PC-3 (cell line): ENCODE results near the gene ETS1.

Source experiments
- EZH2phosphoT487 ChIP-seq: fragments of 300-600 bp; sonication (generic); IDR thresholded peaks from 2 replicates; pipeline ENCODE4 v1.6.1; 2018; ENCODE audit warnings: mild to moderate bottlenecking, antibody characterized with exemption, low read length, borderline replicate concordance
- TF ChIP-seq, protein P1 (sequence below): fragments of 300-600 bp; sonication (generic); conservative IDR thresholded peaks from 2 replicates; pipeline ENCODE4 v1.5.1; 2017; ENCODE audit warnings: antibody characterized with exemption, low read depth, mild to moderate bottlenecking, low read length

- TF ChIP-seq, protein P1, sequence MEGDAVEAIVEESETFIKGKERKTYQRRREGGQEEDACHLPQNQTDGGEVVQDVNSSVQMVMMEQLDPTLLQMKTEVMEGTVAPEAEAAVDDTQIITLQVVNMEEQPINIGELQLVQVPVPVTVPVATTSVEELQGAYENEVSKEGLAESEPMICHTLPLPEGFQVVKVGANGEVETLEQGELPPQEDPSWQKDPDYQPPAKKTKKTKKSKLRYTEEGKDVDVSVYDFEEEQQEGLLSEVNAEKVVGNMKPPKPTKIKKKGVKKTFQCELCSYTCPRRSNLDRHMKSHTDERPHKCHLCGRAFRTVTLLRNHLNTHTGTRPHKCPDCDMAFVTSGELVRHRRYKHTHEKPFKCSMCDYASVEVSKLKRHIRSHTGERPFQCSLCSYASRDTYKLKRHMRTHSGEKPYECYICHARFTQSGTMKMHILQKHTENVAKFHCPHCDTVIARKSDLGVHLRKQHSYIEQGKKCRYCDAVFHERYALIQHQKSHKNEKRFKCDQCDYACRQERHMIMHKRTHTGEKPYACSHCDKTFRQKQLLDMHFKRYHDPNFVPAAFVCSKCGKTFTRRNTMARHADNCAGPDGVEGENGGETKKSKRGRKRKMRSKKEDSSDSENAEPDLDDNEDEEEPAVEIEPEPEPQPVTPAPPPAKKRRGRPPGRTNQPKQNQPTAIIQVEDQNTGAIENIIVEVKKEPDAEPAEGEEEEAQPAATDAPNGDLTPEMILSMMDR = no peak
- TF ChIP-seq EZH2phosphoT487 = no peak
These were observed 735 bp upstream of the ETS1 start for GRCh38 chr11:128588093-128588492.
